GM21619 (cell line): ENCODE measurements around the gene TMEM41B.

Experiments used
- ATAC-seq: cut with Tn5 transposase; IDR thresholded peaks from one replicate; pipeline ENCODE4 v1.9.1; 2021; ENCODE audit not compliant: unreplicated experiment

Gene TMEM41B

DNA sequence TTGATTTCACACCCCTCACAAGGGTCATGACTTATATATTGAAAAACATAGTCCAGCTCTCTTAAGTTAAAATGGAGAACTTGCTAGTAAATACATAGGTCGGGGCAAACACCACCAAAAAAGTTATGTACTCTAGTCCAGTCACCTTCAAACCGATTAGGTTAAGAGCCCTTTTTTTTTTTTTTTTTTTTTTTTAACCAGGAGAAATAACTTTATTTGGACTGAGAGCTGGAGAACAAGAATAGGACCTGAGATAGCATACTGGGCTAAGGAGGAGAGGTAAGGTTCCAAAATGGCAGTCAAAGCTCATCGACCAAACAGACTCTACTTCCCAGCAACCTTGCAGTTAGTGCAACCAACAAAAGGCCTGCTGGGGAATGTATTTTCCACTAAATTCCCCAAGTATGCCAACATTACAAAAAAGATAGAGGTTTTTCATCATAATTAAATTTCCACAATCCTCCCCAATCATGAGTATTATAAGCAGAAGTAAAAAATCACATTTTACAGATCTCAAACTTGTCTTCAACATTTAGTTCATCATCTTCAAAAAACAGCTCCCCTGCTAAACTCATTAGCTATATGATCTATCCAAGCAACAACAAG lies 3.8 kb downstream of the TMEM41B start:
- no peak for ATAC-seq

DNA sequence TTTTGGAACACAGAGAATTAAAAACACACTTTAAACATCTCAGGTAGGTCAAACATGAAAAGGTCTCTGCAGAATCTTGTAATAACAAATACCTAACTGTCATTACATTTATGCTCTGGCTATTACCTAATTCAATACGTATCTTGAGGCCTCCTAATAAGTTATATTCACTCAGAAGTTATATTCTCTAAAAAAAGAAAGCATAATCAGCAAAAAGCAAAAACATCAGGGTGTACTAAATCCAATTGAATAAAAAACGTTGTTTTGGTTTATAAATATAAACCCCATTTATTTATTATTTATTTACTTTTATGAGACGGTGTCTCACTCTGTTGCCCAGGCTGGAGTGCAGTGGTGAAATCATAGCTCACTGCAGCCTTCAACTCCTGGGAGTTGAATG lies 10.2 kb downstream of the TMEM41B start:
- ATAC-seq = no peak

DNA sequence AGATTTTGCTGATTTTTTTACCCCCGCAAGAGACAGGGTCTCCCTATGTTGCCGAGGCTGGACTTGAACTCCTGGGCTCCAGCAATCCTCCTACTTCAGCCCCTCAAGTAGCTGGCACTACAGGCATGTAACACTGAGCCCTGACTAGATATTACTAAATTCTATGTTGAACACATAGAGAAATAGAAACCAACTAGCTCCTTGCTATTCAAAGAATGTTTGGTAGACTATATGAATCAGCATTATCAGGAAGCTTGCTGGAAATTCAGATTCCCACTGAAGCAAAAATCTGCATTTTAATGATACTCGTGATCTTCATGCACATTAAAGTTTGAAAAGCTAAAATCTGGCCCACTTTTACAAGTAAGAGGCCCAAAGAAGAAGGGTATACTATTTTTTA lies 11.9 kb downstream of the TMEM41B start:
- ATAC-seq = no peak

DNA sequence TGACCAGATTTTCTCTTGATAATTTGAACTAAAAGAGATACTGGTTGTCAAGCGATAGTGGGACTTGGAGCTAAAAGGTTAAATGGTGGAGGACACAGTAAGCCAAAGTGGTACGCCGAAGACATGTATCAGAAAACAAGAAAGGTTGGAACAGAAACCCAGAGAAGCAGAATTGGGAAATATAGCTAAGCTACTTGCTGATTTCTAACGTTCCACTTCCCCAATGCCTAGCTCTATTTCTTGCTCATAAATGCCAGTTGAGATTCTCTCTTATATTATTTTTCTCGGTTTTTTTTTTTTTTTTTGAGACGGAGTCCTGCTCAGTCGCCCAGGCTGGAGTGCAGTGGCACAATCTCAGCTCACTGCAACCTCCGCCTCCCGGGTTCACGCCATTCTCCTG lies 12.7 kb downstream of the TMEM41B start:
- no peak for ATAC-seq

GRCh38 chr11:9293646-9294045 lies 20.7 kb downstream of the TMEM41B start:
- ATAC-seq = no peak

- no peak for ATAC-seq
Measured at GRCh38 chr11:9285850-9286587, 28.4 kb downstream of the TMEM41B start.

DNA sequence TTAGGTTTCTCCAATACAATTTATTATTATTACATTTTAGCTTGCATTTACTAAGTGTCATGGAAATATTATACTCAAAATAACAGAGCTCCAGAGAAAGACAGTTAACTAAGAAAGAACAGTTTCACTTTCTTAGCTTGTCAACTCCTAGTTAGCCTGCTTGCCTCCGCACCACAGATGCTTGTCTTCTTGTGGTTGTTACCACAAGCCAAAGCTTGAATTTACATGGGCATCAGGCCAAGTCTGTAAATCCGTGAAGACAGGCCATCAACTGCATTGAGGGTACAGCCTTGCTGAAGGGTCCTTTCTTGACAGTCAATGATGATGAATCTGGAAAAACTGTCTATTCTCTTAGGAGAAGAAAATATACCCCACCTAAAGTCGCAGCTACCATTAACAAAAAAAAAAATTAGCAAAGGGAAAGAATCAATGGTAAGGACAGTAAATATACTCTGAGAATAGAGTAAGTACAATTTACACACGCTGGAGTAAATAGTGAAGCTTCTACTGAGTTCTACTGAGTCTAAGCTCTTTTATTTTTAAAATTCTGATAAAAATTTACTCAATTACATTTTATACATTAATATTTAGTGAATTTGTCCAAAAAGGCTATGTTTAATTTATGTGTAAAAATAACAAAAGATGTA lies 33.6 kb downstream of the TMEM41B start:
- ATAC-seq = peak; percentile 91

DNA sequence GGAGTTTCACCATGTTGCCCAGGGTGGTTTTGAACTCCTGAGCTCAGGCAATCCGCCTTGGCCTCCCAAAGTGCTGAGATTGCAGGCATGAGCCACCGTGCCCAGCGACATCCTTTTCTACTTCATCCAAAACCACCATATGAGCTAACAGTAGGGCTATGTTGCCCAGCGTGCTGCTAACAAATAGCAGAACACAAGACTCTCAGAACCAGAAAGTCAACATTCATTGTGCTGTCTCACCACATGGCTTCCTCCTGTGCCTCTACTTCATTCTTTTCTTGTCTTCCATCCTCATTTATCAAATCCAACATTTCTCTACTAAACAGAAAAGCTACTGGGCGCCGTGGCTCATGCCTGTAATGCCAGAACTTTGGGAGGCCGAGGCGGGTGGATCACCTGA lies 37.2 kb downstream of the TMEM41B start:
- no peak for ATAC-seq

- ATAC-seq = no peak
Measured at GRCh38 chr11:9276571-9276970, 37.8 kb downstream of the TMEM41B start.

DNA sequence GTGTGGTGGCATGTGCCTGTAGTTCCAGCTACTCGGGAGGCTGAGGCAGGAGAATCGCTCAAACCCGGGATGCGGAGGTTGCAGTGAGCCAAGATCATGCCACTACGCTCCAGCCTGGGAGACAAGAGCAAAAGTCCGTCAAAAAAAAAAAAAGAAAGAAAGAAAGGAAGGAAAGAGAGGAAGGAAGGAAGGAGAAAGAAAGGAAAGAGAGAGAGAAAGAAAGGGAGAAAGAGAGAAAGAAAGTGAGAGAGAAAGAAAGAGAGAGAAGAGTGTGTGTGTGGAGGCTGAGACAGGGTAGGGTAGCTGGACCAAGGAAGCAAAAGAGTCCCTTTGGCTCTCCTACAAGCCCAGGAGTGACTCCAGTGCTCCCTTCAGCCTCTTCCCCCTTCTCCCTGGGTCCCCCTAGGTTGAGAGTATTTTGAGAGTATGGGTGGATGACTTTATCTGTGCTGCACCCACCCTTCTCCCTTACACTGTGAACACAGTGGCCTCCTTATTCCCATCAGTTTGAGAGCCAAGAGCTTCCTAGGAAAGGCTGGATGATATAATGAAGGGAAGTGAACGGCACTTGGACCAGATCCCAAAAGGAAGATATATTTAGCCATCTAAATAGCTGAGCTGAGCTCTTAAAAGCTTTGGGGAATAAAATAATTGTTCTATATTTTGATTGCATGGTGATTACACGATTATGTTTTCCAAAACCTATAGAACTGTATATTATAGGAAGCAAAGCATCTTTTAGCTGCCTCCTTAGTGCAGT lies 39.7 kb downstream of the TMEM41B start:
- no peak for ATAC-seq

DNA sequence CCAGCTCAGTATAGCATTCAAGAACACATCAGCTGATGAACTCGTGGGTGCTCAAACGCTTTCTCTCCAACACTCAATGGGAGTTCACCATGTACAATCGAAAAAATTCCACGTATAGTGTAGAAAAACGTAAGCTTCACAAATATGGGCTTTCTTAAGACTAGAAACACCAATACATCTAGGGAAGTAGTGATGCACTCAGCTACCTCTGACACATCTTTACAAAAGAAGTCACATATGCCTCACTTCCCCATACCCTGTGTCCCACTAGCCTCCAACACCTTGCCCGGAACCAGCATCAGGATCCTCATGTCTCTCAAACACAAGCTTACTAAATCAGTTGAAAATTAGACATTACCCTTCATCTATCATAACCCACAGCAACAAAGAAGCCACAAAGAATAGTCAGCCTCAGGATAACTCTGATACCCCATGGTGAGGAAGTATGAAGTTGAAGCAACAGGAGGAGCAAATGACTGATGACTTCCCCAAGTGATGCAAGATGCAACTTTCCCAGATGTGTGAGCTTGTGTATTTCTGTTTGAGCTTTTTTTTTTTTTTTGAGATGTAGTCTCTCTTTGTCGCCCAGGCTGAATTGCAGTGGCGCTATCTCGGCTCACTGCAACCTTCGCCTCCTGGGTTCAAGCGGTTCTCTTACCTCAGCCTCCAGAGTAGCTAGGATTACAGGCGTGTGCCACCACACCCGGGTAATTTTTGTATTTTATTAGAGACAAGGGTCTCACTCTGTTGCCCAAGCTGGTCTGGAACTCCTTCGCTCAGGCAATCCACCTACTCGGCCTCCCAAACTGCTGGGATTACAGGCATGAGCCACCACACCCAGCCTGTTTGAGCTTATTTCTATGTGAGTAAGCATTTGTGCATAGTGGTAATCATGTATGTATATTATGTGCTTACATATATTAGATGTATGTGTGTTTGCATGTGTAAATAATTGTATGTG lies 40.7 kb downstream of the TMEM41B start:
- no peak for ATAC-seq

DNA sequence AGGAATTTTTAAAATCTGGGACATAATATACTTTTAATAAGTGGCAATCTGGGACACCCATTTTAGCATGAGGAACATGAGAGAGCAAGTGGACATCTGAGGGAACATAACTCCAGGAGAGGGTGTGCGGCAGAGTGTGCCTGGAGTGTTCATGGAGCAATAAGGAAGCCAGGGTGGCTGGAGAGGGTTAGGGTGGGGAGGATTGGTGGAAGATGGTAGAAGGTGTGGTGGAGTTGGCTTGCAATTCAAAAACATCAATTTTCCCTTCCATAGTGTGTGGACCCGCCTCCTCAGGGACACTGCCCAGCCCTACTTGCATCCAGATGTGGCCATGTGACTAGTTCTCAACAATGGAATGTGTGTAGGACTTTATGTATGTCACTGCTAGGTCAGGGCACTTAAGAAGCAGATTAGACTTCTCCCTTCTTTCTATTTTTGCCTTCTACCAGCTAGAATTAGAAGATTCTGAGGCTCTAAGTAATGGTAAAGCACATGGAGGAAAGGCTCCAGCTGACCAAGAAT lies 44.8 kb downstream of the TMEM41B start:
- no peak for ATAC-seq

- no peak for ATAC-seq
Measured at GRCh38 chr11:9267680-9268079, 46.7 kb downstream of the TMEM41B start.

- ATAC-seq = no peak
Measured at GRCh38 chr11:9266926-9267325, 47.5 kb downstream of the TMEM41B start.

DNA sequence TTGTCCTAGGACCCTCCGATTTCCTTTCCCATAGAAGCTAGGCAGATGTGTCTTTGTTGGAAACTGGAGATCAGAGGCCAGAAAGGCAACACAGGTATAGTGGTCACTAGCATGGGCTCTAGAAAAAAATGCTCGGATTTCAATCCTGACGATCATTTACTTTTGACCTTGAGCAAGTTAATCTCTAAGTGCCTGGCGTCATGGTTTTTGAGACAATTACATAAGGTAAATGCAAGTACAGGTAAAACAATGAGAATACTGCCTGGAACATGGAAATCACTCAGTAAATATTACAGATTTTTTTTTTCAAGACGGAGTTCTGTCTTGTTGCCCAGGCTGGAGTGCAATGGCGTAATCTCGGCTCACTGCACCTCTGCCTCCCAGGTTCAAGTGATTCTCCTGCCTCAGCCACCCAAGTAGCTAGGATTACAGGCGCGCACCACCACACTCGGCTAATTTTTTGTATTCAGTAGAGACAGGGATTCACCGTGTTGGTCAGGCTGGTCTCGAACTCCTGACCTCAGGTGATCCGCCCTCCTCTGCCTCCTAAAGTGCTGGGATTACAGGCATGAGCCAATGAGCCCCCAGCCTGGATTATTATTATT lies 48.2 kb downstream of the TMEM41B start:
- no peak for ATAC-seq

- peak; percentile 40 for ATAC-seq
Measured at GRCh38 chr11:9265211-9266131, 48.9 kb downstream of the TMEM41B start, which contains the start of gene DENND5A. DENND5A (minus strand) TSS chr11:9265350; CDS start chr11:9265069, 281 bp downstream.

- peak; percentile 12 for ATAC-seq
Measured at GRCh38 chr11:9264316-9265210, 49.8 kb downstream of the TMEM41B start.
